Measurements from ENCODE around the gene CCNY.
"Not testable (repeated sequence)": the region's sequence is repeated elsewhere in the genome, so short reads cannot be mapped to it uniquely, and the experiment has no call there.

Gene CCNY

DNA sequence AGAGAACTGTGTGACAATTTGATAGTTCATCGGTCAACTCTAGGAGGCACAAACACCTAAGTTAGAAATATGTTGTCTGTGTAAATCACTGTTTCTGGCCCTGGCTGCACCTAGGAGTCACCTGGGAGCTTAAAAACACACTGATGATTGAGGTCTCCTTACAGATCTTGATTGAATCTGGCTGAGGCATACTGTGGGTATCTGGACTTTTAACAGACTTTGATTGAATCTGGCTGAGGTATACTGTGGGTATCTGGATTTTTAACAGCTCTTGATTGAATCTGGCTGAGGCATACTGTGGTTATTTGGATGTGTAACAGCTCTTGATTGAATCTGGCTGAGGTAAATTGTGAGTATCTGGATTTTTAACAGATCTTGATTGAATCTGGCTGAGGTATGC is 181.9 kb downstream of the CCNY start:
- not testable (repeated sequence) for DNase-seq (ENCODE audit: low read depth)

GRCh38 chr10:35520996-35521395 is 184.7 kb downstream of the CCNY start:
- no peak for DNase-seq (ENCODE audit: low read depth)

GRCh38 chr10:35523670-35524225 is 187.4 kb downstream of the CCNY start:
- no peak for DNase-seq (ENCODE audit: low read depth)

GRCh38 chr10:35526746-35527145 is 190.4 kb downstream of the CCNY start:
- no peak for DNase-seq (ENCODE audit: low read depth)

DNA sequence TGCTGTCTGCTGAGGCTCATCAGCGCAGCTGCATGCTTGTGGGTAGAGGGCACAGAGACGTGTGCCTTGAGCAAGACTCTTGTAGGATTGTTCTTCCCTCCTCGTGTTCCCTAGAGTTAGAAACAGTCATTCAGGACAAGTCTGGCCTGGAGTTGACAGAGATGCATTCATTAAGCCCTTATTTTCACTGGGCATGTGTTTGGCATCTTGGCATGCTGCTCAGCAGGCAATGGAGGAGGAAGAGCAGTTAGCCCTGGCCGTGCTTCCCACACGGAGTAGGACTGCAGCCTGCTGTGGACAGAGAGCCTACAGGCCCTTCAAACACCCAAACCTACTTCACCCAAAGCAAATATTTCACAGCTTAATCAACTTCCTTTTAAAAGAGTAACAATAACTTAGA is 195.8 kb downstream of the CCNY start:
- no peak for DNase-seq (ENCODE audit: low read depth)

DNA sequence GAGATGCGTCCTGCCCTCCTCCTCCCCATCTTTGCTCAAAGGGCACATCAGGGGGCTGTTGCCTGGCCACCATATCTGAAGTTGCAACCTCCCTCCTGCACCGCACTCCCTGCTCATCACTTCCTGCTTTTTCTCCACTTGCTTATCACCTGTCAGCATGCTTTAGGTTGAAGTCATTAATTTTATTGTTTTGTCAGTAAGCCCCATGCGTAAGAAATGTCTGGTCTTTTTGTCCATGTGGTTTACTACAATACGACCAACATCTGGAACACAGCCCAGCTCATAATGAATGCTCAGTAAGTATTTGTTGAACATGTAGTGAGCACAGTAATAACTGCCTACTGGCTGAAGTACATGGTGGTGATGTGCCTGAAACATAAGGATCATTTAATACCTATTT is 197.3 kb downstream of the CCNY start:
- no peak for DNase-seq (ENCODE audit: low read depth)

DNA sequence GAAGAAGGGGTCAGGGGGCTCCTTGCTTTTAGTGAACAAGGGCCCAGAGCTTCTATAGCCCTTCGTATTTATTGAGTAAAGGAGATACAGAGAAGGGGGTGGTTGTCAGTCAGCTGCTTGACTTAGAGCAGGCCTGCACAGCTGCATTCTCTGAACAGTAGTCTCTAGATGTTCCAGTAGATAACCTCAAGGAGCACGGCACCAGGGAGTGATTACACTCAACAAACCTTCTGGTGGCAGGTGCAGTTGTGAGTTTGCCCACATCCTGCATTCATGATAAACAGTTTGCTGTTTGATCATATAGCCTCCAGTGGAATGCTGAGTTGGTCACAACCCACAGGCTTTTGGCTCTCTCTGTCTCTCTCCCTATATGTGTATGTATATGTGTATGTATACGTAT is 198.8 kb downstream of the CCNY start:
- DNase-seq (ENCODE audit: low read depth) = no peak

DNA sequence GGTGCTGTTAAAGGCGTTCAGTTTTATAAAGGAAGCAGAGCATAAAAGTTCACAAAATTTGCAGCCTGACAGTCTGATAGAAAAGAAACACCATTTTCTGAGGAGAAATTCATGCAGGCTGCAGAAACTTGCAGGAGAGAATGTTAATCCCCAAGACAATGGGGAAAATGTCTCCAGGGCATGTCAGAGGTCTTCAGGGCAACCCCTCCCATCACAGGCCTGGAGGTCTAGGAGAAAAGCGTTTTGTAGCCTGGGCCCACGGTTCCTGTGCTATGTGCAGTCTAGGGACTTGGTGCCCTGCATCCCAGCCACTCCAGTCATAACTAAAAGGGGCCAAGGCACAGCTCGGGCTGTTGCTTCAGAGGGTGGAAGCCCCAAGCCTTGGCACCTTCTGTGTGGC is 200.5 kb downstream of the CCNY start:
- DNase-seq (ENCODE audit: low read depth) = no peak

DNA sequence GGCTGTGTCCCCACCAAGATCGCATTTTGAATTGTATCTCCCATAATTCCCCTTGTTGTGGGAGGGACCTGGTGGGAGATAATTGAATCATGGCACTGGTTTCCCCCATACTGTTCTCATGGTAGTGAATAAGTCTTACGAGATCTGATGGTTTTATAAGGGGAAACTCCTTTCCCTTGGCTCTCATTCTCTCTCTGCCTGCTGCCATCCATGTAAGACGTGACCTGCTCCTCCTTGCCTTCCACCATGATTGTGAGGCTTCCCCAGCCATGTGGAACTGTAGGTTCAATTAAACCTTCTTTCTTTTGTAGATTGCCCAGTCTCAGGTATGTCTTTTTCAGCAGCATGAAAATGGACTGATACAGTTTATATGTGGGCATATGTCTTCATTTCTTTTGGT is 201.6 kb downstream of the CCNY start:
- not testable (repeated sequence) for DNase-seq (ENCODE audit: low read depth)

DNA sequence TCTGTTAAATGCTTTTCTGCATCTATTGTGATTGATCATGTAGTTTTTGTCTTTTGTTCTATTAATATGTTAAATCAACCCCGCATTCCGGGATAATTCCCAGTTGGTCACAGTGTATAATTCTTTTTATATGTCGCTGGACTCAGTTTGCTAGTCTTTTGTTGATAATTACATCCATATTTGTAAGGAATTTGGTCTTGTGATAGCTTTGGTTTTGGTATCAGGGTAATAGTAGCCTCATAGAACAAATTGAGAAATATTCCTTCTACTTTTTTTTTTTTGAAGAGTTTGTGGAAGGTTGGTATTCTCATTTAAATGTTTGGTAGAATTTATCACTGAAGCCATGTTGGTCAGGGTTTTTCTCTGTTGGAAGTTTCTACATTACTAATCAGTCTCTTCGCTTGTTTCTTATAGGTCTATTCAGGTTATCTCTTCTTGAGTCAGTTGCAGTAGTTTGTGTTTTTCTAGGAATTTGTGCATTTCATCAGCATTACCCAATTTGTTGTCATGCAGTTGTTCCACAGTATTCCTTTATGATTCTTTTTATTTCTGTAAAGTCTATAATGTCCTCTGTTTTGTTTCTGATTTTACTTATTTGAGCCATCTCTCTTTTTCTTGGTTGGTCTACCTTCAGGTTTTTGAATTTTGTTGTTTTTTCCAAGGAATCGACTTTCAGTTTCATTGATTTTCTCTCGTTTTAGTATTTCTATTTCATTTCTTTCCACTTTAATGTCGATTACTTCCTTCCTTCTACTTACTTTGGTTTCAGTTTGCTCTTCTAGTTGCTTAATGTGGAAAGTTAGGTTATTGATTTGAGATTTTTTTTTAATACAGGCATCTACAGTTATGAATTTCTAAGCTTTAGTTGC is 204.2 kb downstream of the CCNY start:
- no peak for DNase-seq (ENCODE audit: low read depth)

DNA sequence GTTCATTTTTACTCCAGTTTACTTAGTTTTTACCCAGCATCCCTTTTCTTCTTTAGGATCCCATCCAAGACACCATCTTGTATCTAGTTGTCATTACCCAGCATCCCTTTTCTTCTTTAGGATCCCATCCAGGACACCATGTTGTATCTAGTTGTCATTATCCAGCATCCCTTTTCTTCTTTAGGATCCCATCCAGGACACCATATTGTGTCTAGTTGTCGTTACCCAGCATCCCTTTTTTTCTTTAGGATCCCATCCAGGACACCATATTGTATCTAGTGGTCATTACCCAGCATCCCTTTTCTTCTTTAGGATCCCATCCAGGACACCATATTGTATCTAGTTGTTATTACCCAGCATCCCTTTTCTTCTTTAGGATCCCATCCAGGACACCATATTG is 205.4 kb downstream of the CCNY start:
- no peak for DNase-seq (ENCODE audit: low read depth)

DNA sequence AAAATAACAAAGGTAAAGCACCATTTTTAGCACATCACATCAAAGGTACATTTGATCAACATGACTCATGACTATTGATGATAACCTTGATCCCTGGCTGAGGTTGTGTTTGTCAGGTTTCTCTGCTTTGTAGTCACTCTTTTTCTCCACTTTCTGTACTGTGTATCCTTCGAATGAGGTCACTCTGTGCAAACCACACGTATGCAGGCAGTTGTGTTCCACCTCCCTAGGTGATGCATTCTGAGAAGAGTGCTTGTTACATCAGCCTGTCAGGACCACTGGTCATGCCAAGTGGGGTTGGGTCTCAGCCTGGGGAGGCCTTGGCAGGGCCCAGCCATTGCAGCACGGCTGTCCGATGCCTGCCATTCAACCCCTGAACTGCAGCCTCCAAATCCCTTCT is 206.0 kb downstream of the CCNY start:
- DNase-seq (ENCODE audit: low read depth) = no peak

DNA sequence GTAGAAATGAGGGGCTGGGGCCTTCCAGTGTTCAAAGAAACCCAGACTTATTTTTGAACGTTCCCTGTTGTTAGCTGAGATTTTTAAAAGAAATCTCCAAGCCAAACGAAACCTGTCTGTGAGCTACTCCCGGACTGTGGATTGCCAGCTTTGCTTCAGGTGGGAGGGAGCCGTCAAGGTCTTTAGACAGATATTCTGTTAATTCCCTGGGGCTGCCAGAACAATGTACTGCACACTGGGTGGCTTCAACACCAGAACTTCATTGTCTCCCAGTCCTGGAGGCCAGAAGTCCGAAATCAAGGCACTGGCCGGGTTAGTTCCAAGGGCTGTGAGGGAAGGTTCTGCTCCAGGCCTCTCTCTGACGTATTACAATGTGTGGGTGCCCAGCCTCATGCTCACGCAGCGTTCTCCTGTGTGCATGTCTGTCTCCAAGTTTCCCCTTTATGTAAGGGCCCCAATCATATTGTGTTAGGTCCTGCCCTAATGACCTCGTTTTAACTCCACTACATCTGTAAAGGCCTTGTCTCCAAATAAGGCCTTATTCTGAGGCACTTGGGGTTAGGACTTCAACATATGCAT is 208.9 kb downstream of the CCNY start:
- DNase-seq (ENCODE audit: low read depth) = no peak

GRCh38 chr10:35545878-35546590 is 209.7 kb downstream of the CCNY start:
- no peak for DNase-seq (ENCODE audit: low read depth)

DNA sequence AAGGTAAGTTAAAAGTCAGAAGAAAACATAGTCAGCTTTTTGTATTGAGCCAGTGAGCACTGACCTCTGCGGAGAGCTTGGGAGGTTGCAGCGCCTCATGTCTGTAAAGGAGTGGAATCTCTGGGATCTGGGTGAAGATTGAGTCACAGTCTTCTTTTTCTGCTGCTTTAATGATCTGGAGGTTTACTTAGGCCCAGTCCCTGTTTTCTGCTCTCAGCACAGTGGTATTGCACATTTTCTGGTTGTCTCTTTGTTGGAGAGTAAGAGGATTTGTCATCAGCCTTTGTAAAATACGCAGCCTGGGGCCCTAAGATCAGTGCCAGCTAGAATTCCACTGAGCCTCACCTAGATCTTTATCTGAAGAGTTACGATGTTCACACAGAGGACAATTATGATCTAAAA is 210.5 kb downstream of the CCNY start:
- peak; percentile 37 for DNase-seq (ENCODE audit: low read depth)

DNA sequence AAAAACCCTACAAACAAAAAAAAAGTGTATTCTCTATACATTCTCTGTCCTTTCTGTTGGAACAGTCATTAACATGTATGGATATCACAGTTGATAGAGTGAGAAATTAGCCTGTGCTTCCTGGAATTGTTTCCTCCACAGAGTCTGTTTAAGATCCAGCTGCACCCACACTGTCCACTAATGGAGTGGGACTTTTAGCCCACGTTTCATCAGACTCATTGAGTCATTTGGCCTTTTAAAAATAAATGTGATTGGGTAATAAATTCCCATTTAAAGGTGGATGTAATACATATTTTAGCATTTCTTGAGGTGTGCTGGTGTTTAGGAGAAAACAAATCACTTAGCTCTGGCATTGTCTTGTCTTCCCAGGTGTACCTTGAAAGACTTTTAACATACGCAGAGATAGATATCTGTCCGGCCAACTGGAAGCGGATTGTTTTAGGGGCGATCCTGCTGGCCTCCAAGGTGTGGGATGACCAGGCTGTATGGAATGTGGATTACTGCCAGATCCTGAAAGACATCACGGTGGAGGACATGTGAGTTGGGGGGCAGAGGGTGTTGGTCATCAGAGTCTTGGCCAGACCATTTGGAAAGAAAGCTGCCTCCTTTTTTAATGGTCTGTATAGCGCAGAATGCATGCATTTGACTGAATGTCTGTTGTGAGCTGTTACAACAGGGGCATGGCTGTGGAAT is 216.5 kb downstream of the CCNY start:
- no peak for DNase-seq (ENCODE audit: low read depth)

DNA sequence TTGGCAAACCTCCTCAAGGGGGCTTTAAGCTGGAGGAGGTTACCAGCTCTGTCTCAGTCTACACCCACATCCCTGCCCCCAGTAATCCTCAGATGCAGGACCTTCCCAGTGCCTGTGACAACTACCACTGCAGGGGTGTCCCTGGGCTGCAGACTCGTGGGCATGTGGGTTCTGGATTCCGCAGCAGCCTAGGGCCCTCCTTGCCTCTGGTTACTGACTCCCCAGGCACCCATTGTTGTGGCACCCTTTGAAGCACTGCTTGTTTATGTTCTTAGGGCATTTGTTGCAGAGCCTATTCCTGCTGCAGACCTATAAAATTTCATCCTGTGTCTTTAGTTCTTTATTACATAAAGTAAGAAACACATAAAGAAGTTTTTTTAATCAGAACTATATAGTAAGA is 217.7 kb downstream of the CCNY start:
- no peak for DNase-seq (ENCODE audit: low read depth)

DNA sequence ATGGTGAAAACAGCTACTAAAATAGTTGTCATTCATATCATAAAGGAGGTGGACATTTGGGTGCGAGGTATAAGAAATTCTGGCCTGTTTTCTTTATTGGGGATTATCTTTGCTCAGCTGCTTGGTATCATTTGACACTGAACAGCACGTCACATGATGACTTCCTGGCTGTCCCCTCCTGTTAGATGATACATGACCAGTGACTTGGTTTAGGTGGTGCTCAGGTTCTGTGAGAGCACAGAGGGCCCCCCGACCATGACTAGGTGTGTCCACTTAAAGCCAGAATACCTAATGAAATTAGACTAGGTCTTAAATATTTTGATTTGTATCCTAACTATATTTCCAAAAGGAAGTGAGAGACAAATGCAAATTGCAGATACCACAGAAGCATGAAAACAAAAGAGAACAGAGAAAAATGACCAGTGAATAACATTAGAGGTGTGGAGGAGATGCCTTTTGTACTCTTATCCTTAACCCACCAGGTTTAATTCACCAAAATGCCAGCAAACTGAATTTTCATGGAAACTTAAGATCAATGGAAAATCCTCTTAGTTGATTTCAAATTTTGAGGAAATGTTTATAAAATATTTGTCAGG is 218.2 kb downstream of the CCNY start:
- no peak for DNase-seq (ENCODE audit: low read depth)

DNA sequence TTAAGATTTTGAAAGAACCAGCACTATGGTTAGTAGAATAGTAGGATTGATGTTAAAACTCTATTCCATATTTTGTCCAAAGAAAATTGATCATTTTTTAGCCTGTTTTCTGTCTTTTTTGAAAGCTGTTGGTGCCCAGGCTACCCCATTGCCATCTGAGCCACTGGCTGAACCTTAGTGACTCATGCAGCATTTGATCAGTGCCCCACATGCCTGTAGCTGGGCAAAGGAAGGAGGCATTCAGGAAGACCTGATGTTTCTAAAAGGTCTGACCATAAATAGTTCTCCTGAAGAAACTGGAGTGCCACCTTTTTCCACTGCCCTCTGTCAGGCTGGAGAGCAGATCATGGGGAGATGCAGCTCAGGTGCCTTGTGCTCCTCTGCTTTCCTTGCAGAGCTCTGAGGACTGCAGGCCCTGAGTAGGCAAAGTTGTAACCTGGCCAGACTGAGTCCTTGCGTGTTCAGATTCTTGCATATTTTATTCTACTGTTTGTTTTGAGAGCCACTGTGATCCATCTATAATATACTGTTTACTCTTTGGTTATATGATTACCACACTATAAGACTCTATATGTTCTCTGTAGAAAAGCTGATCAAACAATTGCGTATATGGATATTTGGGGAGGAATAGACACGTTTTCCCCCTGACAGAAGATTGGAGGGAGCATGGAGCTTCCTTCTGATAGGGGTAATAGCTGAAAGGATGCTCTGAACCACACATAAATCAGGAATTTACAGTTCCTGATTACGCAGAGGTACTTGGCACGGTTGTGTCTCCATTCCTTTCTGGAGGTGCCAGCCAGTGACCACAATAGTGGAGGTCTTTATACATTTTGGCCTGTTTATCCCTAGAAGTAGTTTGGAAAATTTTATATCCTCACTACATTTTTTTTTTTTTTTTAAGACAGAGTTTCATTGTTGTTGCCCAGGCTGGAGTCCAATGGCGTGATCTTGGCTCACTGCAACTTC is 219.9 kb downstream of the CCNY start:
- no peak for DNase-seq (ENCODE audit: low read depth)

GRCh38 chr10:35558276-35558675 is 222.0 kb downstream of the CCNY start:
- no peak for DNase-seq (ENCODE audit: low read depth)

DNA sequence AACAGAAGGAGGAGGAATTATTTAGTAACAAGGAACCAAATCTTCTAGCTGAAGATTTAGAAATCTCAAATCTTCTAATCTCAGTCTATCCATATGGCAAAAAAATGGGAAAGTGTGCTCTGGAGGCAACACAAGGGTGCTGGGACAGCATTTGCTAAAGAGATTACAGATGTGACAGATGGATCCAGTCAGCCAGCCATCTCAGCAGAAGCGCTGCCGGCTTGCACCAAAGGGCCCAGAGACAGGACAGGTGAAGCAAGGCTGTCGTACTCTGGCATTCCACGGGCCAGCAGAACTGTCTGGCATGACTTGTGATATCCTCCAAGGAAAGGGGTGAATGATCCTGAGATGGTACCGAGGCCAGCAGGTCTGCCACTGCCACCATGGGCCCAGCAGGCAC is 223.1 kb downstream of the CCNY start:
- DNase-seq (ENCODE audit: low read depth) = no peak

All from HS-5 (cell line).